Esophagus squamous epithelium (tissue), 4 donors: ENCODE data around the gene KLF15.

Source experiments
- POLR2A ChIP-seq, 4 donors: fragments of 450-650 bp; IDR thresholded peaks; one replicate each; pipeline ENCODE4 v1.6.1; 2017; ENCODE audit warnings: antibody characterized with exemption in 4 of 4, mild to moderate bottlenecking in 4 of 4, moderate library complexity in 3 of 4
- TF ChIP-seq, protein P1 (sequence below), 6 experiments: fragments of 450-650 bp in 4 of 6; fragments of 200-600 bp in 2 of 6; sonication (generic) in 2 of 6; IDR thresholded peaks; one replicate each; pipeline ENCODE4 v1.5.1; 2016 to 2019; ENCODE audit warnings: antibody characterized with exemption in 6 of 6, mild to moderate bottlenecking in 4 of 6, moderate library complexity in 4 of 6

DNA sequence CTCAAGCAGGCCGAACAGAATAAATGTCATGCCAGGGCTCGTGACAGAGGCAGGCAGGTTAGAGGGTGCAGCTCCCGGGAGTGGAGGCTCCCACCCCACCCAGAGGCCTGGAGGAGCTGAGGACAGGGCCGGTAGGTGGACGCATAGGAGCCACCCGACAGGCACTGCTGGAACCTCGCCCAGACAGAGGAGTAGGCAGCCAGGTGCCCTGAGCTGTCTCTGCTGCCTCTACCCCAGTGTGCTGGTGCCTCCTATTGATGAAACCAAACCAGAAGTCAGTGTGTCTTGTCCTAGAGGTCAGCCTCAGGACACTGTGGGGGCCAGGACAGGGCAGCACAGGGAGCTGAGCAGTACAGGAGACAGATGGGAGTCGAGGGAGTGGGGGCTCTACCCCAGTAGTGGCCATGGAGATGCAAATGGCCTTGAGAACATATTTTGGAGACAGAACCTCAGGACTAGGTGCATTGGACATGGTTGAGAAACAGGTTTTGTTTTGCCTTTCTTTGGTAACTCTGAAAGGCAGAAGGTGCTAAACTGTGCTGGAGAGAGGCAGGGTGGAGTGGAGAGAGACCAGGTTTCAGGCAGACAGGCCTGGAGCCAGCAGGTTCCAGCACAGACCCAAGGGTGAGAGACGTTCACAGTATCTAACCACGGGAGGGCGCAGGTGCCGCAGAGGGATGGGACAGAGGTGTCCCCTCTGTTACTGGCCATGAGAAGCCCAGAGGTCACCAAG is 15.4 kb upstream of the KLF15 start:
- TF ChIP-seq, protein P1, sequence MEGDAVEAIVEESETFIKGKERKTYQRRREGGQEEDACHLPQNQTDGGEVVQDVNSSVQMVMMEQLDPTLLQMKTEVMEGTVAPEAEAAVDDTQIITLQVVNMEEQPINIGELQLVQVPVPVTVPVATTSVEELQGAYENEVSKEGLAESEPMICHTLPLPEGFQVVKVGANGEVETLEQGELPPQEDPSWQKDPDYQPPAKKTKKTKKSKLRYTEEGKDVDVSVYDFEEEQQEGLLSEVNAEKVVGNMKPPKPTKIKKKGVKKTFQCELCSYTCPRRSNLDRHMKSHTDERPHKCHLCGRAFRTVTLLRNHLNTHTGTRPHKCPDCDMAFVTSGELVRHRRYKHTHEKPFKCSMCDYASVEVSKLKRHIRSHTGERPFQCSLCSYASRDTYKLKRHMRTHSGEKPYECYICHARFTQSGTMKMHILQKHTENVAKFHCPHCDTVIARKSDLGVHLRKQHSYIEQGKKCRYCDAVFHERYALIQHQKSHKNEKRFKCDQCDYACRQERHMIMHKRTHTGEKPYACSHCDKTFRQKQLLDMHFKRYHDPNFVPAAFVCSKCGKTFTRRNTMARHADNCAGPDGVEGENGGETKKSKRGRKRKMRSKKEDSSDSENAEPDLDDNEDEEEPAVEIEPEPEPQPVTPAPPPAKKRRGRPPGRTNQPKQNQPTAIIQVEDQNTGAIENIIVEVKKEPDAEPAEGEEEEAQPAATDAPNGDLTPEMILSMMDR (IDR thresholded peaks at IDR 0.05): no peak
- no peak for TF ChIP-seq POLR2A (IDR thresholded peaks at IDR 0.05)
